ENCODE data around the gene ST8SIA5. TPM values are rescaled to one million over a fixed set of nuclear protein-coding genes. Genes with fewer than 3 reads are reported as not detected.

Gene ST8SIA5
- total RNA-seq, 2 experiments from 2014 or later: not detected

DNA sequence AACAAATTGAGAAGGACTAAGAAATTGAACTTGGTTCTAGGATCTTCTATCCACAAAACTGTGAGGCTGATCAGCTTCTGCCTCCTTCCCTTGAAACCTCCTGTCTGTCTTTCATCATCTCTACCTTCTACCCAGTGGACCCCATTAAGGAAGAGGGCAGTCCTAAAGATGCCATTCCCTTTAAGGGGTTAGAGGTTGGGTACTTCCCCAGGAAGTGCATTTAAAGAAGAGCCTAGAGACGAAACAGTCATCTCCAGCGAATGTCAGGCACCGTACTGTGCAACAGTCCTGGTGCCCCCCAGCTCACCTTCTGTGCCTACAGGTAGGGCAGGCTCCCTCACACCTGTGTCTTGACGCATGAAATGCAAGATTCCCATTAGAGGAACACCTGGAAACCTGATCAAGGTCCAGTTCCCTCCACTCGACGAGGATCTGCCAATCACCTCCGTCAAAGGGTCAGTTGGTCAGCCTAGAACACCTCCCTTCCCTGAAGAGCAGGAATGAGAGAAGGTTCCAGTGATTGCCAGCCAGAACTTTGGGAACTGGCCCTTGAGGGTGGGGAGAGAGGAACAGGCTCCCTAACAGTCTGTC is 120.7 kb downstream of the ST8SIA5 start:
- ChIA-PET POLR2A (no interaction called here), CTCF (no interaction called here)
- no peaks in the 10 kb centered on the region for H3K36me3 Mint-ChIP-seq (ENCODE audit: low read depth)
- peak; percentile 2 for DNase-seq
- H3K4me3 Mint-ChIP-seq: no peak overlapping the region
- H3K4me1 Mint-ChIP-seq: no peaks in the 10 kb centered on the region
- H3K27ac Mint-ChIP-seq: no peak overlapping the region
- H3K9me3 Mint-ChIP-seq: no peaks in the 10 kb centered on the region
- H3K27me3 Mint-ChIP-seq: peaks cover 9% of the 10 kb centered on the region

DNA sequence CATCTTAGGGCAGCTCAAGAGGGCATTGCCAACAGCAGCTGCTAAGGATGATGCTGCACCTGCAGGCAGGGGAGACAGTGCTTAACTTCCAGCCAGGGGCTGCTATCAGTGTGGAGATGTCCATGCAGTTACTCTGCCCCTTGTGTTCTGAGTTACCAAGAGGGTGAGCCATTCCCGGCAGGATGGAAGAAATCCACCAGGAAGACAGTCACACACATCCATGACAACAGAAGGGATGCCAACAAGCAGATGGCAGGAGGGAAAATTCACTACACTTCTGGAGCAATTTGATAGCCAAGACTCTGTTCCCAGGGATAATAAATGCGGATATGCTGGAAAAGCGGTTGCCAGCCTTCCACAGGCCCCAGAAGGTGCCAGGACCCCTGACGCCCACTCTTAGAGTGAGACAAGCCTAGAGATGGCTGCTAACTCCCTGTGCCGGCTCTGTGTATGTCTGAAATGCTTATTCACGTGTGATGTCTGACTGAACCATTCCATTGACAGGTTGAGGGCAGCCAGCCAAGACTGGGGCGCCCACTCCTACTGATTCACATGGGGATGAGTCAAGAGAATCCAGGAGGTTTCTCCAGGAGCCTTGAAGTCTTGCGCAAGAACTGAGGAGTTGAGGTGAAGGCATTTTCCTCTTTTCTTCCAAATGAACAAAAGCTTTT is 124.3 kb downstream of the ST8SIA5 start:
- Mint-ChIP-seq H3K36me3 (ENCODE audit: low read depth) (no peaks in the 10 kb centered on the region), H3K27me3 (peaks cover 11% of the 10 kb centered on the region), H3K4me1 (peaks cover 18% of the 10 kb centered on the region), H3K9me3 (no peaks in the 10 kb centered on the region), H3K4me3 (no peak overlapping the region), H3K27ac (no peak overlapping the region)
- no peak for DNase-seq
- ChIA-PET POLR2A (no interaction called here), CTCF (no interaction called here)

DNA sequence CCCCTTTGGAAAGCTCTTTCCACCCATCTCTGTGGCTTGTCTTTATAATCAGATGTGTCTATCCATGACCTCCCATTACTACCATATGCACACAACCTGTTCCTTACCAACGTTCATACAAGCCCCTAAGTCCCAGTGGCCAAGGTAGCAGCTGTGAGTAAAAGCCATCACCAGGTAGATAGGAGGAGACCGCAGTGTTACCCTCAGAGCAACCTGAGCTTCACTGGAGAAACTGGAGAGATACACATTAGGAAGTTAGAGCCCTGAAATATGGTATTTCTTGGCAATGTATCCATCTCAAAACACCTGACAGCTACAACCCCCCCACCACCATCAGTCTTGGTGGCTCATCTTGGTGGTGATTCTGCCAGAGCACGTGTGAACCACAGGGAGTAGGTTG is 125.9 kb downstream of the ST8SIA5 start:
- ChIA-PET POLR2A (no interaction called here), CTCF (interaction anchor here (1.2 kb wide), 1 partner anchor 27 kb away, joined by 3 read pairs; no protein-coding TSS in a partner anchor)
- no peak for DNase-seq
- Mint-ChIP-seq H3K9me3 (no peaks in the 10 kb centered on the region), H3K4me3 (no peak overlapping the region), H3K36me3 (ENCODE audit: low read depth) (no peaks in the 10 kb centered on the region), H3K4me1 (peaks cover 18% of the 10 kb centered on the region), H3K27ac (no peak overlapping the region), H3K27me3 (peaks cover 14% of the 10 kb centered on the region)

DNA sequence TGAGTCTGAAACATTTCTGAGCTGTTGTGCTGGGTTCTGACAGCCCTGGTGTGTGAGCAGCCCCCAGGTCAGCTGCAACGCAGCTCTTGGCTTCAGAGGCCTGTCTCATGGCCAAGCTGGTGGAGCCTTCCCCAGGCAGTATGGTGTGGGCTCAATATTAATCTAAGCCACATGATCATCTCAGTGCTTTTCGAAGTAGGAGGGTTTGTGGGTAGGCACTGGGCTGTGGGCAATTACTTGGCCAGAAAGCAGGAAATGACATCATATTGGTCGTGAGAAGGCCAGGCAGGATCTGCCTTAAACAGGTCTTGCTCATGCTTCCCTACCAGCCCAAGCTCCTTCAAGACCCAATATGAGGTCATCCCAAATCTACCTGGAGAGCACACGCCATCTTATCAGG is 126.7 kb downstream of the ST8SIA5 start:
- DNase-seq: peak; percentile 40
- peaks cover 18% of the 10 kb centered on the region for H3K4me1 Mint-ChIP-seq
- peaks cover 16% of the 10 kb centered on the region for H3K27me3 Mint-ChIP-seq
- H3K9me3 Mint-ChIP-seq: no peaks in the 10 kb centered on the region
- POLR2A ChIA-PET: no interaction called here
- no peaks in the 10 kb centered on the region for H3K36me3 Mint-ChIP-seq (ENCODE audit: low read depth)
- CTCF ChIA-PET: interaction anchor here (1.2 kb wide), 1 partner anchor 28 kb away, joined by 3 read pairs; no protein-coding TSS in a partner anchor
- H3K27ac Mint-ChIP-seq: no peak overlapping the region
- no peak overlapping the region for H3K4me3 Mint-ChIP-seq

DNA sequence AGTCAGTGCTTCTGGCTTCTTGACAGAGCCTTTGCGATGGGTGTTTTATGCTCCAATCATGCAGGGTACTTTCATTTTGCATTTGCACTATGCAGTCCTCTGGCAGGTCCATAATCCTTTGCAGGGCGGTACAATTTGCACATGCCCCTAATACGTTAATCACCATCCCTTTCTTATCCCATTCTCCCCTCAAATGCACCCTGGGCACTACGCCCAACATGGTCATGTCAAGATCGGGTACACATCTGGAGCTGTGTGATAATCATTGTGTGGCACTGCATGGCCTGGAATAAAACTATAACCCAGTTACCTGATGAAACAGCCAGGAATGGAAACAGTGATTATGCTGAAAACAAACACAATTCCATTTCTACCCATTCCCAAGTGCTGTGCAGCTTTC is 127.5 kb downstream of the ST8SIA5 start:
- Mint-ChIP-seq H3K4me1 (peaks cover 23% of the 10 kb centered on the region), H3K27ac (no peak overlapping the region), H3K9me3 (no peaks in the 10 kb centered on the region), H3K27me3 (peaks cover 12% of the 10 kb centered on the region), H3K4me3 (no peak overlapping the region), H3K36me3 (ENCODE audit: low read depth) (no peaks in the 10 kb centered on the region)
- ChIA-PET CTCF (no interaction called here), POLR2A (no interaction called here)
- no peak for DNase-seq

DNA sequence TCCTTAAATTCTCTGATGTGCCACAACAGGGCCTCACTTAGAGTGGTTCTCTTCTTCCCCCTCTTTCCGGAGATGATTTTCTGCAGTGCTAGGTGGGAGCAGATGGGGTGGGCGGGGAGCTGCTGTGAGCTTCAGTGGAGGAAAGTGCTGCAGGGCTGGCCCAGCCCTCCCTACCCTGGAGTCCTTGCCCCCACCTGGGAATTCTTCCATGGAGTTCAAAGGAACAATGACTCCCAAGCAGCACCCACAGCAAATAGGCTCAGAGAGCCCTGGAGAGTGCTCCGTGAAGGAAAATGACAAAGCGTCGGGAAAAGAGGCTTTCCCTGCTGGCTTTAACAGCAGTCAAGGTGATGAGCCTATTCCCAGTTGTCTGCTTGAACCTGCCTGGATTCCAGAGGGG is 128.6 kb downstream of the ST8SIA5 start:
- H3K4me1 Mint-ChIP-seq: peaks cover 33% of the 10 kb centered on the region
- CTCF ChIA-PET: no interaction called here
- no peaks in the 10 kb centered on the region for H3K36me3 Mint-ChIP-seq (ENCODE audit: low read depth)
- POLR2A ChIA-PET: no interaction called here
- no peak overlapping the region for H3K27ac Mint-ChIP-seq
- DNase-seq: no peak
- H3K9me3 Mint-ChIP-seq: no peaks in the 10 kb centered on the region
- peaks cover 12% of the 10 kb centered on the region for H3K27me3 Mint-ChIP-seq
- H3K4me3 Mint-ChIP-seq: no peak overlapping the region

DNA sequence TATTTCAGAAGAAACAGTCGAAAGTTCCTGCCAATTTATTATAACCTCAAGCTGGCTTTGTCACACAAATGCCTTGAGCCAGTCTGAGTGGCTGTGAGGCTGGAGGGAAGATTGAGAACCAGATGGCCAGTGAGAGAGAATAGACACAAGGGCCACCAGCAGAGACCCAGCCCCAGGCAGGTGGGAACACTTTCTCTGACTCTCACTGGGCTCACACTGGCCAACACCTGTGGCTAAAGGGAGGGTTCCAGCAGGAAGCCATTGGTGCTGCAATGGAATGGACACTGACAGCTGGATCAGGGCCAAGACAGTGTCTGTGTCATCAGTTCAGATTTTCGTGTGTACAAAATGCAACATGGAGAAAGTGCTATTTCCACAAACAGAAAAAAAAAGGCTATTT is 129.7 kb downstream of the ST8SIA5 start:
- no peak overlapping the region for H3K27ac Mint-ChIP-seq
- DNase-seq: no peak
- POLR2A ChIA-PET: no interaction called here
- no peak overlapping the region for H3K4me3 Mint-ChIP-seq
- CTCF ChIA-PET: no interaction called here
- no peaks in the 10 kb centered on the region for H3K36me3 Mint-ChIP-seq (ENCODE audit: low read depth)
- peaks cover 40% of the 10 kb centered on the region for H3K4me1 Mint-ChIP-seq
- no peaks in the 10 kb centered on the region for H3K9me3 Mint-ChIP-seq
- peaks cover 10% of the 10 kb centered on the region for H3K27me3 Mint-ChIP-seq

DNA sequence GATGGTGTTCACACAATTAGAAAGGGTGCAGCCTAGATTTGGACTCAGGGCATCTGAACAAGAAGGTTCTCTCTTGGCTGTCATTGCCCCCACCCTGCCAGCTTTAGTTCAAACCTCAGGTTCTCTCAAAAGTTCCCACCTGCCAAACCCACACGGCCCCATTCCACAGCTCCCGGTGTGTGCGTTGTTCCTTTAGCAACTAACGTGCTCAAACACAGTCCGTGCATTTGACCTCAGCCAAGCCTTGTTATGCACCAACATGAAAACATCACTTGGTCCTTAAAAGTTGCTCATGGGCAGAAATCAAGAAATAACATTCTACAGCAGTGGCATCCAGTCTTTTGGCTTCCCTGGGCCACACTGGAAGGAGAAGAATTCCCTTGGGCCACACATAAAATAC is 131.8 kb downstream of the ST8SIA5 start:
- no peaks in the 10 kb centered on the region for H3K36me3 Mint-ChIP-seq (ENCODE audit: low read depth)
- H3K27ac Mint-ChIP-seq: no peak overlapping the region
- no peak for DNase-seq
- peaks cover 41% of the 10 kb centered on the region for H3K4me1 Mint-ChIP-seq
- ChIA-PET CTCF (interaction anchor here (1.2 to 1.4 kb wide), 2 partner anchors 33 to 452 kb away, joined by 3 to 4 read pairs; a partner anchor contains a TSS), POLR2A (no interaction called here)
- H3K9me3 Mint-ChIP-seq: no peaks in the 10 kb centered on the region
- H3K4me3 Mint-ChIP-seq: no peak overlapping the region
- peaks cover 10% of the 10 kb centered on the region for H3K27me3 Mint-ChIP-seq

DNA sequence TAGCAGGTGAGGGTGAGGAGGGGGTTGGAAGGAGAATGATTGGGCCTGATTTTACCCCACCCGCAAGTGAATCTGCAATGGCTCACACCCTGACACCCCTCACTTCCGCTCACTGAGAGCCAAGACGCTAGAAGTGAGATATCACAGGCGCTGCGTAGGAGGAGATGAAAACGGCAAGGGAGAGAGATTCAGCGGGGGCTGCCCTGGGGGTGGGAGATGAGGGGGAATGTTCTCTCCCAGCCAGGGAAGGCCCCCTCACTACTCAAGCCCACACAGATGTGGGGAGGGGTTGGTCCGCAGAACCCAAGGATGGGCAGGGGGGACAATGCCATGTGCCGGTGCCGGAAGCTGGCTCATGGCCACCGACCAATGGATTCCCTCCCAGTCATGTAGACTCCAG is 132.7 kb downstream of the ST8SIA5 start:
- H3K27ac Mint-ChIP-seq: no peak overlapping the region
- ChIA-PET CTCF (interaction anchor here (1.0 to 2.6 kb wide), 6 partner anchors 34 to 475 kb away, joined by 4 to 19 read pairs (median 6); a partner anchor contains a TSS), POLR2A (interaction anchor here (1.3 kb wide), 1 partner anchor 293 kb away, joined by 5 read pairs; the partner anchor contains the start of genes KATNAL2 and PIAS2)
- H3K4me1 Mint-ChIP-seq: peaks cover 33% of the 10 kb centered on the region
- H3K36me3 Mint-ChIP-seq (ENCODE audit: low read depth): no peaks in the 10 kb centered on the region
- peaks cover 11% of the 10 kb centered on the region for H3K27me3 Mint-ChIP-seq
- DNase-seq: no peak
- no peak overlapping the region for H3K4me3 Mint-ChIP-seq
- no peaks in the 10 kb centered on the region for H3K9me3 Mint-ChIP-seq

DNA sequence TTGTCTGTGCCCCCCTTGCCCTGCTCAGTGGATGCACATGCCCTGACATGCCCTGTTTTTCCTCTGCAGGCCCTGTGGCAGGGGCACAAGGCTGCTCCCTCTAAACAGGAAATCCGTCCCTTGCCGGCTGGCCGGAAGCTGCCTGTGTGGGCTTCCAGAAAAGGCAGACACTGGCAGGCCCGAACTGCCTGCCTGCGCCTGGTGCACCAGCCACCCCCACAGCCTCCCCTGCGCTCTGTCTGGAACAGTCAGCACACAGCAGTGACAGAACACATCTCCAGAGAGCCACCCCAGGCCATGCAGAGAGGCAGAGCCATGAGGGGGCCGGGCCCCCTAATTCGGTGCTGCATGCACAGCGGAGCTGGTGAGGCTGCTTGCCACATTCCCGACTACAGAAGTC is 133.3 kb downstream of the ST8SIA5 start:
- Mint-ChIP-seq H3K4me3 (no peak overlapping the region), H3K9me3 (no peaks in the 10 kb centered on the region), H3K36me3 (ENCODE audit: low read depth) (no peaks in the 10 kb centered on the region), H3K4me1 (peaks cover 33% of the 10 kb centered on the region), H3K27ac (peak overlapping the region; percentile 51), H3K27me3 (peaks cover 11% of the 10 kb centered on the region)
- CTCF ChIA-PET: interaction anchor here (0.8 to 2.6 kb wide), 9 partner anchors 15 to 474 kb away, joined by 3 to 19 read pairs (median 6); a partner anchor contains a TSS
- POLR2A ChIA-PET: interaction anchor here (1.2 to 1.3 kb wide), 2 partner anchors 294 to 373 kb away, joined by 3 to 5 read pairs; partner anchors contain the start of genes KATNAL2 and PIAS2
- DNase-seq: peak; percentile 49

DNA sequence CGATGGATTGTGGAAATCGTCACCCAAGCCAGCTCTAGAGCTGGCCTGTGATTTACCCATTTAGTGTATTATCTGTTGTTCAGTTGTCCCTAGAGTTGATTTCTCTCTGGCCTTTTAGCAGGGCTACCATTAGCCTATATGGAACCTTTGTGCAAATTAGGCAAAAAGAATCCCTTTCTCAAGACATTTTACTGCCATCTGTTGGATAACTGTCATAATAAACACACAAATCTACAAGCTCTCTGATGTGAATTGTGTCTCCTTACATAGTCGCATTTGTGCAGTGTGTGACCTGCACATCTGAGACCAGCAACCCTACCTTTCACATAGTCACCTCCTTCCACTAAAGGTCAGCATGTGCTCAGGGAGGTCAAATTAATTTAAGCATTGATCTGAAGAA is 133.9 kb downstream of the ST8SIA5 start:
- Mint-ChIP-seq H3K27me3 (peaks cover 11% of the 10 kb centered on the region), H3K27ac (peak overlapping the region; percentile 51), H3K4me3 (no peak overlapping the region), H3K9me3 (no peaks in the 10 kb centered on the region), H3K4me1 (peaks cover 33% of the 10 kb centered on the region), H3K36me3 (ENCODE audit: low read depth) (no peaks in the 10 kb centered on the region)
- ChIA-PET POLR2A (interaction anchor here (1.2 to 1.3 kb wide), 2 partner anchors 294 to 373 kb away, joined by 3 to 5 read pairs; partner anchors contain the start of genes KATNAL2 and PIAS2), CTCF (interaction anchor here (0.8 to 2.6 kb wide), 8 partner anchors 15 to 474 kb away, joined by 3 to 19 read pairs (median 6); a partner anchor contains a TSS)
- DNase-seq: no peak

DNA sequence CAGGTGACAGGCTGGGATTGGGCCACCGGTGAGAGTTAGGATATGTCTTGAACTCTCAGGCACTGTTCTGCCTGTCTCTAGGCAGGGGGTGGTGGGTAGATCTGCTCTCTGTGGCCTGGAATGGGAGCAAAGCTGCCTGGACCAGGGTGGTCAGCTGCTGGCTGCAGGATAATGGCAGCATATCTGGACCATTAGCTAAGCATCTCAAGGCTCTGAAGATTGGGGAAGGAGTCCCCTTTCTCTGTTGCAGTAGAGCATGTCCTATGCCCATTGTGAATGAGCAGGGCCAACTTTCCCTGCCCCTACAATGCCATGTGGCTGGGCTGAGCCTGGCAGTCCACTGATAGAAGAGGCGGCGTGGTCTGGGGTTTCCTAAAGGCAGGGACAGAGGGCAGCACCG is 134.4 kb downstream of the ST8SIA5 start:
- no peak for DNase-seq
- Mint-ChIP-seq H3K4me1 (peaks cover 33% of the 10 kb centered on the region), H3K36me3 (ENCODE audit: low read depth) (no peaks in the 10 kb centered on the region), H3K4me3 (no peak overlapping the region), H3K27me3 (peaks cover 8% of the 10 kb centered on the region), H3K9me3 (no peaks in the 10 kb centered on the region), H3K27ac (no peak overlapping the region)
- ChIA-PET POLR2A (interaction anchor here (1.2 kb wide), 1 partner anchor 372 kb away, joined by 3 read pairs; no protein-coding TSS in a partner anchor), CTCF (interaction anchor here (1.6 to 2.6 kb wide), 6 partner anchors 14 to 473 kb away, joined by 4 to 19 read pairs (median 6); a partner anchor contains a TSS)

DNA sequence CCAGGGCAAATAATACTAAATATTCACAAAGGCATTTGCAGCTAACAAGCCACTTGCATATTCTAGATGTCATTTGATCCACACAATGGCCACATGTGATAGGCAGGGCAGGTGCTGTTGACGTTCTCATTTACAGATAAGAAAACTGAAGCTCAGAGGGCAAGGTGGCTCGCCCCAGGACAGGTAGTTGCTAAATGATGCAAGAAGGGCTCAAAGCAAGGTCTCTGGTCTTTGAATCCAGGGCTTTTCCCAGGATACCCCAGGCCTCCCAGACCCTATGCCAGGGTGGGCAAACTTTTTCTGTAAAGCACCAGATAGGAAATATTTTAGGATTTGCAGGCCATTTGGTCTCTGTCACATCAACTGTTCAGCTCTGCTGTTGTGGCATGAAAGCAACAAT is 135.0 kb downstream of the ST8SIA5 start:
- POLR2A ChIA-PET: no interaction called here
- Mint-ChIP-seq H3K27me3 (peaks cover 4% of the 10 kb centered on the region), H3K9me3 (no peaks in the 10 kb centered on the region), H3K4me1 (peaks cover 33% of the 10 kb centered on the region), H3K27ac (peak overlapping the region; percentile 2), H3K36me3 (ENCODE audit: low read depth) (no peaks in the 10 kb centered on the region), H3K4me3 (no peak overlapping the region)
- CTCF ChIA-PET: interaction anchor here (1.7 to 2.6 kb wide), 3 partner anchors 13 to 340 kb away, joined by 4 to 19 read pairs (median 6); no protein-coding TSS in a partner anchor
- no peak for DNase-seq
